GM12874 (cell line): Measurements from ENCODE around the gene LIN7C.

Source experiments
- CTCF ChIP-seq: IDR thresholded peaks from 2 replicates; pipeline ENCODE4 v1.5.1; 2011; ENCODE audit warnings: low read depth, mild to moderate bottlenecking, control low read depth, low read length, moderate library complexity; ENCODE audit not compliant: insufficient read depth

LIN7C gene

GRCh38 chr11:27541790-27542189 lies 35.2 kb upstream of the LIN7C start:
- no peak for TF ChIP-seq CTCF

- no peak for TF ChIP-seq CTCF
Measured at GRCh38 chr11:27540051-27540450, 33.5 kb upstream of the LIN7C start.

- TF ChIP-seq CTCF, result no peak
Measured at GRCh38 chr11:27535103-27535502, 28.5 kb upstream of the LIN7C start.

GRCh38 chr11:27532652-27533325 lies 26.2 kb upstream of the LIN7C start:
- TF ChIP-seq CTCF, result no peak

- TF ChIP-seq CTCF, result no peak
Measured at GRCh38 chr11:27528712-27529111, 22.1 kb upstream of the LIN7C start.

GRCh38 chr11:27526535-27526934 lies 20.0 kb upstream of the LIN7C start:
- TF ChIP-seq CTCF, result no peak

- TF ChIP-seq CTCF, result no peak
Measured at GRCh38 chr11:27525824-27526516, 19.4 kb upstream of the LIN7C start.
